CD4-positive, alpha-beta T cell treated with Interferon alpha-2 for 1 hour (primary cell): Measurements from ENCODE around the gene CDH2.

Experiments used
- DNase-seq, 2 donors: peaks; one replicate each; pipeline ENCODE4 v3.0.0-alpha.2; 2020 to 2022

The CDH2 gene

DNA sequence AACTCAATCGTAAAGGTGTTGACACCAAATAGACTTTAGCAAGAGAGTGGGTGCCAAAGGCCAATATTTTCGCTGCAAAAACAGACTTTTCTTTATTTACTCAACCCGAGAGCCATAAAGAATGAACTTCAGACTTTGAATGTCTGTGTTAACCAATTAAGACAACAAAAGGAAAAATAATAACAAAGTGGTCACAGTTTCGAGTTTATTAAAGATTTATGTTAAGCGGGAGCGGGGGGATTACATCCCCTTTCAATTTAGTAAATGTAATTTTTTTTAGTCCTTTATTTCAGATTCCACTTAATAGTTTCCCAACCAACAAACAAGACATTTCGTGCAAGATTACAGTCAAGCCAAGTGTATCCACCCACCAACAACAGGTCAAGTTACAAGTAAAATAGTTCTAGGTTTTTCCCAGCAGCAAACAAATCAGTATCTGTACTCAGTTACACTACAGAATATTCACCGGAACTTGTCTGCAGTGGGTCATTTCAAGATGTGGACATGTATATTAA is 9.0 kb downstream of the CDH2 start:
- no peak for DNase-seq

DNA sequence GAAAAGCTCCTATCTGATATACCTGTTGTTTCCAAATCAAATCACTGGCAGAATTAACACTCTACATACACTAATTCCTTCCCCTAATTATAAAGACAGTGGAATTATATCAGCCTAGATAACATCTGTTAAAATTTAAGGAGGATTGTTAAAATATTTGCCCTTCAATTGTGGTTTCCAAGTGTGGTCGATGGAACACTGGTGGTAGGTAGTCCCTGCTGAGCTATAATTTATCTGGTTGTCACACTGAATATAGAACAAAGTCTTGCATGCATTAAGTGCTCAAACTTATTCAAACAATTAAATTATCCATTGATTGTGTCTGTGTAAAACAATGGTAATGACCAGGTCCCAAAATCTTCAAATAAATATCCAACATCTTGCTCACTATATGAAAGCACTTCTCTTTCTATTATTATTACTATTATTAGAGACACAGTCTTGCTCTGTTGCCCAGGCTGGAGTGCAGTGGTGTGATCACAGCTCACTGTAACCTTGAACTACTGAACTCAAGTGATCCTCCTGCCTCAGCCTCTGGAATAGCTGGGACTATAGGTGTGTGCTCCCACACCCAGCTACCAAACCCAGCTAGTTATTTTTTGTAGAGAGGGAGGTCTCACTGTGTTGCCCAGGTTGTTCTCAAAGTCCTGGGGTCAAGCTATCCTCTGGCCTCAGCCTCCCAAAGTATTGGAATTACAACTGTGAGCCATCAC is 12.0 kb downstream of the CDH2 start:
- DNase-seq = no peak

DNA sequence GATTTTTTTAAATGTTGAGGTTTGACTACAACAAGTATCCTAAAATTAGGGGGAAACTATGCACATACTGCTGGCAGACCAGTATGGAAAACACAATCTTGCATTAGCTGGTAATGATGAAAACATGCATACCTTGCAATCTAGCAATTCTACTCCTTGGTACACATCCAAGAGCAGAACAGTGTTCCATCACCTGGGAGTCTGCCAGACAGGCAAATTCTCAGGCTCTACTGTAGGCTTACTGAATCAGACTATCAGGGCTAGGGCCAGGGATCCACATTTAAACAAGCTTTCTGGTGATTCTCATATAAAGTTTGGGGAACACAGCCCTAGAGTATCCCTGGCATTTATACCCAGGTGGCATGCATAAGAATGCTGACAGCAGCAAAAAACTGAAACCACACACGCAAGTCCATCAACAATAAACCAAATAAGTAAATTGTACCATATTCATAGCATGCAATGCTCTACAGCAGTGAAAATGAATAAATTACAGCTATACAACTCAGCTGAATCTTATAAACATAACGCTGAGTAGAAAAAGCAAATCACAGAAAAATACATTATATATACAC is 13.6 kb downstream of the CDH2 start:
- no peak for DNase-seq

DNA sequence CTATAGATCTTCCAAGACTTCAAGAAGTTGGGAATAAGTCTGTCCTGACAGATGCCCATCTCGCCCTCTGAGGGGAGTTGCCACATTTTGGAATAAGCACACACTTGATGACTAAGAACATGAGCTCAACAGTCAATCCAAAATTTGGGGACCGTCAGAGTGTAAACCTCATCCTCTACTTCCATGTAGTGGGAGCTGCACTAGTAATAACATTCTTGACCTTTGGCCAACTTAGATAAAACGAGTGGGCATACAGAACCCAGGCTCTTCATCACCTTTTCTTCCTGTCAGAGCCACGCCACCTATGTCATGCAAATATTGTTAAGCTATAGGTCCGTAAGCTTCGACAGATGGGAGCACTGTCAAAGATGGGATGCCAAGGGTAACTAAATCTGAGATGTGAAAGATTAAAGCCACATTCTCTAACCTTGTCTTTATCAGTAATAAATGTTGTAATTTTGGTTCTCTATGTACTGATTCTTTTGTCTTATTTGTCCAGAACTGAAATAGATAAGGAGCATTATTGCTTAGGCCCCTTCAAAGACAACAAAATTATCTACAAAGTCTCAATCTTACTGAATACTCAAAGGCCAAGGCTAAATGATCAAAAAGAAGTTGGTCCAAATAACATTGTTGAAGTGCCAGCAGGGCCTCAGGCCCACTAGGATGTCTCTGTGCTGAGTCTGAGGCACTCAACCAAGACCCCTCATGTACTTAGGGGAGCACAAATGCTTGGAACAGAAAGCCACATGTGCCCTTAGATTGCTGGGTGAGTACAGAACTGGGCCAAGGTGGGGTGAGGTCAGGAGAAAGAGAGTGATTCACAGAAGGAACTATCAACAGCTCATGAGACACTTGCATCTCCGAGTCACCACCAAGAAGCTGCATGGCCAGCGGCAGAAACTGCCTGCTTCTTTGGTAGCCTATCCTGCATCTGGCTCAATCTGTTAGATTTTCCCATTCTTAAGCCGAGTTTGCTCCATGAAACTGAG is 15.0 kb downstream of the CDH2 start:
- DNase-seq = no peak

DNA sequence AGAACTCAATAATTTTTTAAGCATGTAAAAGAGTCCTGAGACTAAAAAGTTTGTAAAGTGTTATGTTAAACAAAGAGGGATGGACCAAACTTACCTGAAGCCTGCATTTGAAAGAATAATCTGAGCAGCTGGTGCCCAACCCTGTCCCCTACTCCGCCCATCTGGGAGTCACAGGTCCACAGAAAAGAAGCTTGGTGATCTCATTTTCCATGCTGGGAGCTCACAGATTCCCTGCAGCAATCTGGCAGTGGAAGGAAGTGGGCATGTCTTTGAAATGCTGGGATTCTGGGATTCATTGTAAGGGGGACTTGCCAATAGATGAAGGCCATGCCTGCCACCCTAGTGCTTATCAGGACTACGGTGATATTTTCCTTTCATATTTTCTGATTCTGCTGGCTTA is 17.9 kb downstream of the CDH2 start:
- no peak for DNase-seq

DNA sequence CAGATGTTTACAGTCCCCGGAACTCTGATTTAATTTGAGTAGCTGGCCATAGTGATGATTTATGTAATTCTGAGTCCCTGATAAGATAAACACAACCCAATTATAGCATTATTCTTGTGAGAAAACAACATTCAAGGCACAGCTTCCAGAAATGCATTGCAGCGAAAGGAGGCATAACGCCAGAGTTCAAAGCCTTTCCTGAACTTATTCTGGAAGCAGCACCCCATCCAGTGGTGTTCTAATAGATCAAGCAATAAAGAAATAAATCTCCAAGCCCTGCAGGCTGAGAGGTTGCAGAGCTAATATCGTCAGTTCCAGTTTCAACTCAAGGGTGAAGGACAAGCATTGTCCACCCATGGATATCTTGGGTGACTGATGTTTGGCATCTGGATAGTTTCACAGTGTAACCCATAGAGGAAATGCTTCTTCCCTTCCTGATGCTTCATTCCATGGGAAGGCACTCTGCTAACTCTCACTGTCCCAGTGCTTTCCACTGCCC is 18.8 kb downstream of the CDH2 start:
- no peak for DNase-seq

DNA sequence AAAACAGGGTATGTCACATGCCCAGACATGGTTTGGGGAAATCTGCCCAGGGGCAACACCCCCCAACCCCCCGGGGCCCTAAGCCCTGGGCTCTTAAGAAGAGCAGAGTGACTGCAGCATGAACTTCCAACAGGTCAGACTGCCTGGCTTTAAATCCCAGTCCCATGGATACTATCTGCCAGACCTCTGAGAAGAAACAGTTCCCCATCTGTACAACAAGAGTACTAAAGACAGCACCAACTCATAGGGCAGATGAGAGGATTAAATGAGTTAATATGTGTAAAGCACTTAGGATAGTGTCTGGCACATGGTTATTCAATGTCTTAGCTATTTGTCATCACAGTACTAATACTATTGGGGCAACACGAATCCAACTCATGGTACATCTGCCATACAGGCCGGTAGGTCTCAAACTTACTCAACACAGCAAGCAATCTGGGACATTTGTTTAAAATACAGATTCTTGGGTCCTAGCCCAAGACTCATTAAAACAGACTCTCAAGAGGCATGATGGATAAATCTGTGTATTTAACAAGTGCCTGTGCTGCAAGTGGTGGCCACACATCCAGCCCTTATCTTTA is 23.4 kb downstream of the CDH2 start:
- no peak for DNase-seq

DNA sequence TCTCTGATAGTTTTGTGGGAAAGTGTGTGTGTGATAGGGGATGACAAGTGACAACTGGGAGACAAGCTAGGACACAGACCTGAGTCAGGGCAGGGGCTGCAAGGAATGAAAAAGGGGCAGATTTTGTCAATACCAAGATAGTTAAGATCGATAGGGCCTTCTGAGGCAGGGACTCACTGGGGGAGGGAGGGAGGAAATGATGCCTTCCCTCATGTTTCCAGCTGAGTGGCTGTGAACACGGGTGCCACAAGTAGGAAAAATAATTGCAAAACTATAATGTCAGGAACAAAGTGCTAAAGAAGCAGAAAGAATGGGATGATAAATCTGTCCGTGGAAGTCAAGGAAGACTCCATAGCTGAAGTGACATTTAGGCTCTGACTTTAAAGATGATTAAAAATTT is 24.2 kb downstream of the CDH2 start:
- DNase-seq = no peak

DNA sequence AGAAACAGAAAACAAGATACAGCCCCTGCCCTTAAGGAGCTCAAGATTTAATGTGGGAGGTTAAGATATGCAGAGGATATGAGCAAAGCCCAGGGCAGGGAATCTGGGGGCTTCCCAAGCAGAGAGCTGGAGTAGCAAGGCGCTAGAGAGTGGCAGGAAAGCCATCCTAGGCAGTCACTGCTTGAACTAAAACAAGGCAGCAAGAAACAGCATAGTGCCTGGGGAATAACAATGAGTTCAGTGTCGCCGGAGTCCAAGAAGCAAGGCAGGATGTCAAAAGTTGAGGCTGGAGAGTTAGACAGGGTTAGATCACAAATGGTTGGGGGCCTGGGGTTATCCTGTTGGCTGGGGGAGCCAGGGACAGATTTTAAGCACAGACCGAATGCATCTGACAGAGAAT is 24.6 kb downstream of the CDH2 start:
- no peak for DNase-seq

DNA sequence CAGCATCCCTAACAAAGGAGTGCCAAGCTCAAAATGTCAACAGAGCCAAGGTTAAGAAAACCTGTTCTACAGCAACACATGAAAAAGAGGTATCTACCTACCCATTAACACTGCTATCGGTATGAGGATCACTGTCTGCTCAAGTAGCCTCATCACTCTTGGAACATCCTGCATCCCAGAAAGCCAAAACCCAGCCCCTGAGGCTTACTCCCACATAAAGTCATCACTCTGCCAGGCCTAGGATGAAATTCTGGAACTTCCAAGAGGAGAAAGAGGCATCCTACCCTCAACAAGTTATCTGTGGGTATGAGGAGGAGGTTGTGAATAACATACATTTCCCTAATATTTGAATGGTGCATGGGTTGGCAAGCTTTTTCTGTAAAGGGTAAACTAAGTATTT is 25.5 kb downstream of the CDH2 start:
- no peak for DNase-seq

DNA sequence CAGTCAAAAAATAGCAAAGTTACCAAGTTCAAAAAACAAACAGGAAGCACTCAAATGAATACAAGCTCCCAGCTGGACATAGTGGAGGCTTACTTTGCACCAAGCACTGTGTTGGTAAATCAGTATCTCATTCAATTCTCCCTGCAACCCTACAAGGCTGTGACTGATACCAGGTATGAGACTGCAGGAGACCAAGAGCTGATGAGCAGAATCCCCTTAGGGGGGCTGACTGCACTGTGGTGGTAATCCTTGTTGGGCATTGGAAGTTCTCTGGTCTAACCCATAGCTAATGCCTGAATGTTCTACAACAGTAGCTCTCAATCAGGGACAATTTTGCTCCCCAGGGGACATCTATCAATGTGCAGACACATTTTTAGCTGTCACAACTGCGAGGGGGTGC is 26.0 kb downstream of the CDH2 start:
- no peak for DNase-seq

DNA sequence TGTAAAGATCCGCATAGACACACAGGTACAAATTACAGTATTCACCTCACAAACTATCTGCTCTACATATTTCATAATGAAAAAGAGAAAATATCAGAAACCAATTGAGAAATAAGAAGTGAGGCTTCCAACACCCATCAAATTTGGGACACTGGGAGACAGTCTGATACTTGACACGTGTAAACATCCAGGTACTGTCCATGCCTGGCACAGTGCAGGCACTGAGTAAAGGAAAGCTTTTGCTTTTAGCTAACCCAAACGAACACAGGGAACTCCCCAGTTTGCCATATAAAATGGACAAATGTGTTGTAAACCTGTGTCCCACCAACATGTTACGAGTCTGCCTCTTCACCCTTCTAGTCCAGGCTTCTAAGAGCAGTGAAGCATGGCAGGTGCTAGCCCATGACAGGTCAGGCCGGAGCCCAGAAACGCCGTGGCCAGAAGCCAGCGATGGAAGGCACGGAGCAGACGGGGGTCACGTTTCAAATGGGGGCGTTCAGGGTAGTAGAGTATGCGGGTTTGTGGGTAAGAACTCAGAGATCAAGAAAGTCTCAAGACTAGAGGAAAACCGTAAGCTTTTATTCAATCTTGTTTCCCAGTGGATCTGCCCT is 27.0 kb downstream of the CDH2 start:
- DNase-seq = no peak

DNA sequence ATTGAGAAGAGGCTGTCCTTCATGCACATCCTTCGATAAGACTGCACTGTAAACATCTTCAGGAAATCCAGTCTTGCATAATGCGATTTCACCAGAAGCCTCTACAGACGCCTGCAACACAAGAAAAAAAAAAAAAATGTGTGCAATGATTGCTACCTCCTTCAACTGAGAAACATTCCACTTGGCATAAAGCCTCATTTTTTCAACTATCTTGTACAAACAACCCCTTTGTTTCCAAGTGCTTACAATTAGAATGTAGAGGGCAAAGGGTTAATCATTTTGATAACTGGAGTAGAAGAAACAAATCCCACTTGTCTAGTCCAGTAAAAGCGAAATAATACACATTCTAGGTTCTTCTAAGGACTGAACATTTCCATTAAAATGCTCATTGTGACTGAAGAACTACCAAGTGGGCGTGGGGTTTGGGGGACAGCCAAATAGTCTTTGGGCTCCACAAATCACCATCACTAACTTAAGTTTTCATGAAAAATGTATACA is 29.2 kb downstream of the CDH2 start:
- DNase-seq = no peak

DNA sequence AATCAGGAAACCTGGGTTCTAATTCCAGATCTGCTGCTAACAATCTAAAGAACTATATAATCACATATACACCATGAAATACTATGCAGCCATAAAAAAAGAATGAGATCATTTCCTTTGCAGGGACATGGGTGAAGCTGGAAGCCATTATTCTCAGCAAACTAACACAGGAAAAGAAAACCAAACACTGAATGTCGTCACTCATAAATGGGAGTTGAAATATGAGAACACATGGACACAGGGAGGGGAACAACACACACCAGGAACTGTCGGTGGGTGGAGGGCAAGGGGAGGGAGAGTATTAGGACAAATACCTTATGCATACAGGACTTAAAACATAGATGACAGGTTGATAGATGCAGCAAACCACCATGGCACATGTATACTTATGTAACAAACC is 33.2 kb downstream of the CDH2 start:
- DNase-seq = no peak

DNA sequence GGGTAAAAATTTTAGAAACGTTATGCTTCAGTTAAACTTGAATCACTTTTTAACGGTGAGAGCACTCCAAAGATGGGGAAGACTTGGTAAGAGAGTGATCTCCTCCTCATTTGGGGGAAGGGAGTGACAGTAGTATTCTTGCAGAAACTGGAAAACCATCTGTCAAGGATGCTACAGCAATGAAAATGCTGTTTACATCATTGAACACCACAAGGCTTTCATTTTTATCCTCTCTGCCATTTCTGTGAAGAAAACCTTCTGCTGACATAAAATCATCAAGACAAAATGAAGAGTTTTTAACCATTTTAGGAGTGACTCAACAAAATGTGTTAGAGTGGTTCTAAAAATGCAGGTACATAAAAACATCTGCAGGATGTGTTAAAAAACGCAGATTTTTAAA is 38.1 kb downstream of the CDH2 start:
- DNase-seq = no peak

DNA sequence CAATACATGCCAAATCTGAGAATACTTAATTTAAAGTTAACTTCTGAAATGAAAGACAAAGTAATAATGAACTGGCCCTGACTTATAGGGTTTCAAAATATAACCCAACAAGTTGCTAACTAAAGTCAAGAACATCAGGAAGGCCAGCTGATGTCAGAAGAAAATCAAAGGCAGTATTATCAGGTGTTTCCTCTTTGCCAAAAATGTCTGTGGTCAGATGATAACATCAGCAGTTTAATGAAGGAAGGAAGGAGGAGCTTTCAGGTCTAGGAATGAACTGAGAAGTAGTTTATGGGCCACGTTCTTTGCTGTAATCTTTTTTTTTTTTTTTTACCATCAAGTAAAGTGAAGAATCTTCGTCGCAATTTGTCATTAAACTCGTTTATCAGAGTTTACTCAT is 40.9 kb downstream of the CDH2 start:
- DNase-seq = no peak

DNA sequence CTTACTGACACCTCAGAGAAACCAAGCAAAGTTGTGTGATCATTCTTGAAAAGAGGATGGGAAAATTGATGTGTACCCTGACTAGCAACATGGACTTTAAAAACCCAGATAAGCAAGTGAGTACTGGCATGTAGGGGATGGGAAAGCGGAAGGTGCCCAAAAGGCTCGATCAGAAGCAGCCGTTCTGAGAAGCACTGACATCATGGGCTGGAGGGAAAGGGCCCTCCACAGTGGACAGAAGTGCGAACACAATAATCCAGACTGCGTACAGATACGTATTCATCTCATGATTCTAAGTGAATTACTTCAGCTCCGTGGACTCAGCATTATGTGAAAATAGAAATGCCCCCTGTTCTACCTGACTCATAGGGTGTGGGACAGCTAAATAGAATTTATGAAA is 42.2 kb downstream of the CDH2 start:
- DNase-seq = no peak

DNA sequence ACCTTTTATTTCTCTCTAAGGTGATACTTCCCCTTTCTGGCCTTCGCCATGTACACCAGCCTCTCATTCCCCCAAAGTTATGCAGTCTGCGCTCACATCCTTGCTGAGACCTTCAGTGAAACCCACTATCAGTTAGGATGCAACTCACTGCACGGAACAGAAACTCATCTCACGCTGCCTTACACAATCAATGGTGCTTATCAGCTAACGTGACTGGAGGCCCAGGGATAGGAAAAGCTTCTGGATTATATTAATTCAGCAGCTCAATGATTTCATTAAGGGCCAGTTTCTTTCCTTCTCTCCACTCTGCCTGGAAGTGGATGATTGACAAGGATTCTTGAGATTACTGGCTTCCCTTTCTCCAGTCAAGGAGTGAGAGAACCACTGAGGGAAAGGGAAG is 44.8 kb downstream of the CDH2 start:
- no peak for DNase-seq

DNA sequence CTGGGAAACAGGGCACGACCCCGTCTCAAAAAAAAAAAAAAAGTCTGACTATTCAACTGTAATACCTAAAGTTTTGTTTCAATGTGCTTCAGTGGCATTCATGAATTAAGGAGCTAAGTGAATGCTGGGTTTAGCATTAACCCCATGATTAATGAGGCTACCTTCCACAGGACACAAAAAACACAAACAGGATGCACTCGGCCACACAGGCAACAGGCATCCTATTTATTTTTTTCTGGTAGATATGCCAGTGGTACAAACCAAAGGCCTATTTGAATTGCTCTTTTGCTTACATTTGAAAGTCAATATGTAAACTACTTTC is 48.3 kb downstream of the CDH2 start:
- no peak for DNase-seq

DNA sequence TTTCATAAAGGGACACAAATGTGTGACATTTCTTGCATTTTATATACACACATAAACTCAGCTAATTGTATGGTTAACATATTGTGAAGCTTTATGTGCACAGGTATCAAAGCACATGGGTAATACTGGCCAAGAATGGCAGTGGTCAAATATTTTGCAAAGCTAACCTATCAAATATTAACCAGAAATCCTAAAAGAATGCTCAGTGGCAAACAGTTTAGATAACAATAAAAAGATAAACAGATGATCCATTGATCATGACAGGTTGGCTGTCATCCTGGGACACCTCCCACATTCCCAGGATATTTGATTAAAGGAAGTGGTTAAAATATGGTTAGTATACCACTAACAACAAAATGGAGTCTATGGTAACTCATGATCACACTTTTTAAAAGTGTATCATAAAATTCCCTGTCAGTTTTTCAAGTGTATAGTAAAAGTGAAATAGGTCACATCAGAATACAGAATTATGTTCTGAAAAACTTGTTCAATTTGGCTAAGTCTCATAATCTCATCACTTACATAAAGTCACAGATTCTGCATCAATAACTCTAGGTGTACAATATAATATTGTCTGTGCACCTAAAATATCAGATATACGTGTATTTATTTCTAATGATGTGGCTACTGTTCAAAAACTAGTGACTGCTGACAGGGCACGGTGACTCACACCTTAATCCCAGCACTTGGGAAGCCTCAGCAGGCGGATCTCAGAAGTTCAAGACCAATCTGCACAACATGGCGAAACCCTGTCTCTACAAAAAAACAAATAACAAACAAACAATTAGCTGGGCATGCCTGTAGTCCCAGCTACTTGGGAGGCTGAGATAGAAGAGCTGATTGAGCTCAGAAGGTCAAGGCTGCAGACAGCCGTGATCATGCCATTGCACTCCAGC is 48.9 kb downstream of the CDH2 start:
- DNase-seq = no peak

DNA sequence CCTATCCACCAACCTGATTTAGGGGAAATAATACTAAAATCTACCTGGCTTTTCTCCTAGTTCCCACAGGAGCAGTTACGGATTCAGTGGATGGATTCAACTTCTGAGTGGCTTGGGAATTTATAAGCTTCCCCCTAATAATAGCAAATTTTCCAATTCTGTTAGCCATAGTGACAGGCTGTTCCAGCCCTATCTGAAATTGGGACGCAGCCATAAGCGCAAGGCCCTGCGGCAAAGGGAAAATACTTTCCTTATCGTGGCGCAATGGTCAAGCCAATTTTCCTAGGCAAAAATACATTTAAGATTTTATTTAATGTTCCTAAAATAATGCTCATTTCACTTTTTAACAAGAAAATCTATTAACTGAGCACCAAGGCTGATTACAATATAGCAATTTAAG is 49.7 kb downstream of the CDH2 start:
- no peak for DNase-seq

DNA sequence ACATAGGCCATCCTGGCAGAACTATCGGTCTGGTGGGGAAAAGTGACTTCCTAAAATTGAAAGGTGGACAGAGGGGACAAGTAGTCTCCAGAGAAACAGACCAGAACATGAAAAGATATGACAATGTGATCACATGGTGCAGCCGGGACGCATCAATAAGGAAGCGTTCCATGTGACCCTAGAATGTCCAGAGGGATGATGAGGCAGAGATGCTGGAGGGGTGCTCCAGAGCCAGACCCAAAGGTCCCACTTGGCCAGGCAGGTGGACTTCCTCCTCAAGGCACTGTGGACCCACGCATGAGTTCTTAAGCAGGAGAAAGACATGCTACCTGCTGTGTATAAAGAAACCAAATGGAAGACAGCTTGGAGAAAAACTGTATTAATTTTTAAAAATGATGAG is 50.2 kb downstream of the CDH2 start:
- DNase-seq = no peak
